Heart right ventricle (tissue), 16 donors: ENCODE data around the gene GPR158. TPM values are rescaled to one million over a fixed set of nuclear protein-coding genes. Genes with fewer than 3 reads are reported as not detected.

ENCODE experiments used
- ATAC-seq, 8 donors: fragments of 200-7000 bp; cut with Tn5 transposase; one replicate each; pipeline ENCODE4 v1.9.1; 2020; ENCODE audit warnings: mild to moderate bottlenecking in 8 of 8, moderate library complexity in 8 of 8, moderate number of reproducible peaks in 1 of 8
- DNase-seq, 2 donors: peaks; one replicate each; pipeline ENCODE4 v3.0.0-alpha.2; 2020
- H3K27ac ChIP-seq, 10 donors: fragments of 200-600 bp; sonication (generic) in 2 of 10; one replicate each; pipeline versions ENCODE4 v1.5.0 to v1.8.0; 2020 to 2022; ENCODE audit warnings: mild to moderate bottlenecking in 3 of 10
- H3K27me3 ChIP-seq, 7 donors: fragments of 200-600 bp; one replicate each; pipeline ENCODE4 v1.8.0; 2021 to 2022; ENCODE audit warnings: mild to moderate bottlenecking in 2 of 7
- H3K36me3 ChIP-seq, 9 donors: fragments of 200-600 bp; sonication (generic) in 1 of 9; one replicate each; pipeline versions ENCODE4 v1.5.0 to v1.8.0; 2020 to 2022; ENCODE audit warnings: mild to moderate bottlenecking in 2 of 9
- H3K4me1 ChIP-seq, 9 donors: fragments of 200-600 bp; sonication (generic) in 1 of 9; one replicate each; pipeline versions ENCODE4 v1.5.0 to v1.8.0; 2020 to 2022; ENCODE audit warnings: mild to moderate bottlenecking in 4 of 9
- H3K4me3 ChIP-seq, 10 donors: fragments of 200-600 bp; sonication (generic) in 2 of 10; one replicate each; pipeline versions ENCODE4 v1.5.0 to v1.8.0; 2020 to 2022; ENCODE audit warnings: mild to moderate bottlenecking in 7 of 10, moderate library complexity in 2 of 10
- H3K9me3 ChIP-seq, 11 donors: fragments of 200-600 bp in 10 of 11; sonication (generic) in 2 of 11; one replicate each; pipeline versions ENCODE4 v1.5.0 to v1.8.0; 2013 to 2022; ENCODE audit warnings: mild to moderate bottlenecking in 2 of 11, control low read depth in 1 of 11, moderate library complexity in 1 of 11
- WGBS, 2 donors: extraction: QIAGEN DNeasy Blood & Tissue Kit; methylation state at CpG; one replicate each; pipeline ENCODE4 v1.1.7; 2013; ENCODE audit warnings: inconsistent platforms in 1 of 2; 5-methylcytosine and 5-hydroxymethylcytosine counted together
- intact Hi-C, 10 donors: fragments of 100-400 bp; cut with DNase I; formaldehyde crosslinking; loops; one replicate each; pipeline versions ENCODE4 v1.11.1 to v1.14.2; 2022
- polyA plus RNA-seq, 2 donors: library from polyadenylated mRNA; stranded (reverse); fragments of 200-250 nt; gene quantifications; one replicate each; pipeline ENCODE4 v1.2.3, GENCODE V29; 2013
- total RNA-seq, 10 donors: library from RNA; stranded (reverse); fragmentation: NEBNext Ultra II Directional in 3 of 10; extraction: Animal tissue kit (Norgen Biotek cat#: 25700) in 3 of 10; gene quantifications; one replicate each; pipeline versions ENCODE4 v1.2.1 to v1.2.4, GENCODE V29; 2021 to 2023
- TF ChIP-seq, protein P1 (sequence below), 9 donors: fragments of 200-600 bp; sonication (generic) in 2 of 9; IDR thresholded peaks; one replicate each; pipeline versions ENCODE4 v1.5.0 to v1.8.0; 2021 to 2022; ENCODE audit warnings: antibody characterized with exemption in 9 of 9, mild to moderate bottlenecking in 5 of 9, moderate library complexity in 1 of 9
- donor health status: Arrhythmogenic right ventricular cardiomyopathy.
- donor health status: ischemic (EF 13 %, LVEDD 7.1; RV severe dilation, severe dysfunction).
- donor health status: healthy with polysubstance abuse.
- donor health status: DM: no; HTN: yes; CAD: no.
- donor health status: DM: no; HTN: no; CAD: no.
- donor health status: ischemic (EF 25% LVEDD 6.9; RV normal size, moderate dysfunction).
- donor health status: ischemic (EF 25% LVEDD 5.7; RV mildly dilated, moderate dysfunction).
- donor health status: healthy.
- donor health status: DM: yes; HTN: yes; CAD: no.
- donor health status: Ischemic cardiomyopathy.
- donor health status: ischemic (EF 35%, LVEDD 5.7; RV mildly dilated, moderate dysfunction).
- donor health status: nonischemic (EF 11% LVEDD 7.7; RV severe dilation, severe dysfunction).
- donor health status: DM: yes; HTN: yes; CAD: no.
- donor health status: PGD.
- donor health status: ischemic (EF 29% LVEDD 5.4; RV normal size, mild dysfunction).
- donor health status: nonischemic (EF 23%, LVEDD 6.1; RV moderate dilation, normal function).

The GPR158 gene
- total and polyA plus RNA-seq, 12 donors: under 0.01 to 0.04 TPM; not detected in 10

DNA sequence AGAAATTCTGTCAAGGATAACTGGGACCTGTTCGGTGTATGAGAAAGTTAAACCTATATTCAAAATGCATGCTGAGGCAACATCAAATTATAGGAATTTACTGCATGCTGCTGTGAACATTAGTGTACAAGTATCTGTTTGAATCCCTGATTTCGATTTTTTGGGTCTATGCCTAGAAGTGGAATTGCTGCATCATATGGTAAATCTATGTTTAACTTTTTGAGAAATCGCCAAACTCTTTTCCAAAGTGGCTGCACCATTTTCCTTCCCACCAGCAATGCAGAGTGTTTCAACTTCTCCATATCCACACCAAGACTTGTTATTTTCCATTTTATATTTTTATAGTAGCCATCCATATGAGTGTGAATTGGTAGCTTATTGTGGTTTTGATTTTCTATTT lies 306.7 kb downstream of the GPR158 start:
- DNase-seq (no peak), ATAC-seq (no peak)
- peaks cover 0 to 17% (median 0%) of the 10 kb centered on the region in 11 donors for H3K9me3 ChIP-seq
- no peak overlapping the region for H3K4me3 ChIP-seq
- WGBS, 2 donors: 82 to 85% methylated on average over 3 of the region's 3 CpGs
- TF ChIP-seq, protein P1, sequence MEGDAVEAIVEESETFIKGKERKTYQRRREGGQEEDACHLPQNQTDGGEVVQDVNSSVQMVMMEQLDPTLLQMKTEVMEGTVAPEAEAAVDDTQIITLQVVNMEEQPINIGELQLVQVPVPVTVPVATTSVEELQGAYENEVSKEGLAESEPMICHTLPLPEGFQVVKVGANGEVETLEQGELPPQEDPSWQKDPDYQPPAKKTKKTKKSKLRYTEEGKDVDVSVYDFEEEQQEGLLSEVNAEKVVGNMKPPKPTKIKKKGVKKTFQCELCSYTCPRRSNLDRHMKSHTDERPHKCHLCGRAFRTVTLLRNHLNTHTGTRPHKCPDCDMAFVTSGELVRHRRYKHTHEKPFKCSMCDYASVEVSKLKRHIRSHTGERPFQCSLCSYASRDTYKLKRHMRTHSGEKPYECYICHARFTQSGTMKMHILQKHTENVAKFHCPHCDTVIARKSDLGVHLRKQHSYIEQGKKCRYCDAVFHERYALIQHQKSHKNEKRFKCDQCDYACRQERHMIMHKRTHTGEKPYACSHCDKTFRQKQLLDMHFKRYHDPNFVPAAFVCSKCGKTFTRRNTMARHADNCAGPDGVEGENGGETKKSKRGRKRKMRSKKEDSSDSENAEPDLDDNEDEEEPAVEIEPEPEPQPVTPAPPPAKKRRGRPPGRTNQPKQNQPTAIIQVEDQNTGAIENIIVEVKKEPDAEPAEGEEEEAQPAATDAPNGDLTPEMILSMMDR (IDR thresholded peaks at IDR 0.05): no peak
- H3K4me1 ChIP-seq: no peaks in the 10 kb centered on the region
- H3K27me3 ChIP-seq: no peaks in the 10 kb centered on the region
- no peak overlapping the region for H3K27ac ChIP-seq
- H3K36me3 ChIP-seq: no peaks in the 10 kb centered on the region
- intact Hi-C loops: no loop called here

DNA sequence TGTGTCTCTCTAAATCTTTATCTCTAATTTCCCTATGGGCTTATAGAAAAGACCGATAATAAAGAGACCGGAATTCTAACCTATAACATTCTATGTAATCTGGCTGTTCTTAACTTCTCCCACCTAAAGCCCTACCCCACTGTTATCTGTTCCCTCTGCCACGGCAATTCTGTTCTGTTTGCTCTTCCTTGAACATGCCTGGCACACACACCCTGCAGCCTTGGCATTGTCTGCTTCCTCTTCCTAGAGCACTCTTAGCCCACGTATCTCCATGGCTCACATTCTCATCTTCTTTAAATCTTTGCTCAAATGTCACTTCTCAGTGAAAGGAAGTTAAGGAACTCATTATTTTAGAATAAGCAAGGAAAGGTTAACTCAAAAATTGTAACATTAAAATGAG lies 309.2 kb downstream of the GPR158 start:
- H3K9me3 ChIP-seq: peaks cover 0 to 21% (median 0%) of the 10 kb centered on the region in 11 donors
- no peak overlapping the region for H3K4me3 ChIP-seq
- H3K27ac ChIP-seq: no peak overlapping the region
- H3K4me1 ChIP-seq: no peaks in the 10 kb centered on the region
- ATAC-seq (no peak), DNase-seq (no peak)
- intact Hi-C loops: no loop called here
- TF ChIP-seq, protein P1 (IDR thresholded peaks at IDR 0.05): no peak
- H3K27me3 ChIP-seq: no peaks in the 10 kb centered on the region
- H3K36me3 ChIP-seq: no peaks in the 10 kb centered on the region
- 64 to 82% methylated on average over 4 of the region's 4 CpGs for WGBS, 2 donors

DNA sequence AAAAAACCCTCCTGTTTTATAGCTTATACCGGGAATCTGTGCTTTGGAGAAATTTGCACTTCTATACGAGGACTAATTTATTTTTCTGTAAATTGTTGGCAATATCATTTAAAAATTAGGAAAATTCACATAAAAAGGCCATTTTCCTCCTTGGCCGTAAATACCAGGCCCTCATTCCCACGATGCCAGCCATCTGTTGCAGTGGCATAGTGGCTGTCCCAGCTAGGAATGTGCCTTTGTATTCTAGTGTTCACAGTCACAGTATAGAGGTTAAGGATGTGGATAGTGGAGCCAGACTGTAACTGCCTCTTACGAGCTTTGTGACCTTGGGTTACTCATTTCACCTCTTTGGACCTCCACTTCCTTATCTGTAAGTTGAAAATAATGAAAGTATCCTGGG lies 312.5 kb downstream of the GPR158 start:
- Histone ChIP-seq H3K9me3 (peaks cover 0 to 21% (median 0%) of the 10 kb centered on the region in 11 donors), H3K4me1 (no peaks in the 10 kb centered on the region), H3K36me3 (no peaks in the 10 kb centered on the region), H3K27ac (no peak overlapping the region), H3K4me3 (no peak overlapping the region), H3K27me3 (no peaks in the 10 kb centered on the region)
- 84 to 86% methylated on average over 5 of the region's 5 CpGs for WGBS, 2 donors
- no peak for DNase-seq
- intact Hi-C loops: no loop called here
- no peak for ATAC-seq
- TF ChIP-seq, protein P1 (IDR thresholded peaks at IDR 0.05): no peak

DNA sequence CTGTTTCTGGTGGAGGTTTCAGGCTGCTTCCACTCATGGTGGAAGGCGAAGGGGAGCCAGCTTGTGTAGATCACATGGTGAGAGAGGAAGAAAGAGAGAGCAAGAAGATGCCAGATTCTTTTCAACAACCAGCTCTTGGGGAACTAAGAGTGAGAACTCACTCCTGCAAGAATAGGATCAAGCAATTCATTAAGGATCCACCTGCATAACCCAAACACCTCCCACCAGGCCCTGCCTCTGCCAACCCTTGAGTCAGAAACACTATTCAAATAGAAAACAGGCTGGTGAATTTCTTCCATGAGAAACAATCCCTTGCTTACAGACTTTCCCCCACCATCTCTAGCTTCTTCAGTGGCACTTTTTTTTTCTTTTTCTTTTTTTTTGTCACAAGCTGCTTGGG lies 317.2 kb downstream of the GPR158 start:
- DNase-seq: no peak
- H3K27me3 ChIP-seq: peaks cover 0 to 3% (median 0%) of the 10 kb centered on the region in 7 donors
- H3K9me3 ChIP-seq: peaks cover 0 to under 1% (median 0%) of the 10 kb centered on the region in 11 donors
- intact Hi-C loops: no loop called here
- no peak overlapping the region for H3K4me3 ChIP-seq
- peaks cover 0 to 11% (median 0%) of the 10 kb centered on the region in 9 donors for H3K4me1 ChIP-seq
- ATAC-seq: no peak
- TF ChIP-seq, protein P1 (IDR thresholded peaks at IDR 0.05): no peak
- 89 to 94% methylated on average over 1 of the region's 1 CpG for WGBS, 2 donors
- H3K27ac ChIP-seq: no peak overlapping the region
- no peaks in the 10 kb centered on the region for H3K36me3 ChIP-seq
